Kidney (tissue), 14 donors: ENCODE results near the gene SLC17A6. TPM values are rescaled to one million over a fixed set of nuclear protein-coding genes. Genes with fewer than 3 reads are reported as not detected.

Experiments used
- DNase-seq, 5 donors: peaks; one replicate each; pipeline ENCODE4 v3.0.0-alpha.2; 2013 to 2020
- FAIRE-seq: peaks from 2 replicates; lab custom pipeline; 2012; peaks lifted over from hg19 to GRCh38; lab: Jason Lieb, UNC
- H3K27ac ChIP-seq, 2 donors: one replicate each; pipeline ENCODE4 v1.7.0; 2013; ENCODE audit warnings: low read depth in 2 of 2, low read length in 2 of 2, inconsistent platforms in 1 of 2
- H3K27me3 ChIP-seq: one replicate; pipeline ENCODE4 v1.7.1; 2013; ENCODE audit warnings: low read length, inconsistent platforms; ENCODE audit not compliant: control insufficient read depth, insufficient read depth
- H3K36me3 ChIP-seq, 3 donors: one replicate each; pipeline versions ENCODE4 v1.7.0 to v1.7.1; 2013; ENCODE audit warnings: low read length in 3 of 3, control low read depth in 1 of 3, inconsistent platforms in 1 of 3; ENCODE audit not compliant: insufficient read depth in 3 of 3, control insufficient read depth in 2 of 3
- H3K4me1 ChIP-seq, 3 donors: one replicate each; pipeline versions ENCODE4 v1.7.0 to v1.7.1; 2013; ENCODE audit warnings: low read length in 3 of 3, inconsistent platforms in 1 of 3, low read depth in 1 of 3; ENCODE audit not compliant: control insufficient read depth in 2 of 3, insufficient read depth in 2 of 3
- H3K4me3 ChIP-seq, 3 donors: one replicate each; pipeline versions ENCODE4 v1.7.0 to v1.8.1; 2013; ENCODE audit warnings: low read length in 3 of 3, control low read depth in 1 of 3, inconsistent platforms in 1 of 3
- H3K9ac ChIP-seq, 3 donors: one replicate each; pipeline versions ENCODE4 v1.7.0 to v1.7.1; 2013; ENCODE audit warnings: low read length in 3 of 3, control low read depth in 1 of 3, inconsistent platforms in 1 of 3
- H3K9me3 ChIP-seq, 3 donors: one replicate each; pipeline versions ENCODE4 v1.7.0 to v1.7.1; 2013; ENCODE audit warnings: low read length in 3 of 3, control low read depth in 1 of 3, inconsistent platforms in 1 of 3; ENCODE audit not compliant: control insufficient read depth in 2 of 3, insufficient read depth in 1 of 3
- CTCF ChIP-seq: IDR thresholded peaks from 3 replicates; pipeline ENCODE4 v1.5.1; 2012; ENCODE audit warnings: mild to moderate bottlenecking, moderate library complexity, borderline replicate concordance; ENCODE audit not compliant: insufficient read depth; ENCODE audit errors: extremely low read depth
- intact Hi-C: fragments of 100-400 bp; cut with DNase I; formaldehyde crosslinking; loops from one replicate; pipeline ENCODE4 v1.11.1; 2022
- polyA plus RNA-seq: library from polyadenylated mRNA; stranded (reverse); fragments of 350-450 nt; fragmentation: Illumina TruSeq; extraction: RNeasy Lipid Tissue Mini Kit (QIAGEN cat#74804); gene quantifications from one replicate; pipeline ENCODE4 v1.2.3, GENCODE V29; 2014; ENCODE audit warnings: low read depth, low replicate concordance; ENCODE audit not compliant: insufficient read depth
- total RNA-seq: library from RNA; stranded (reverse); fragmentation: NEBNext Ultra II Directional; extraction: Animal tissue kit (Norgen Biotek cat#: 25700); gene quantifications from one replicate; pipeline ENCODE4 v1.2.1, GENCODE V29; 2021
- donor health status: control.
- donor health status: control.
- donor health status: control.
- donor health status: control.
- donor health status: control.
- donor health status: DM: yes; HTN: yes; CAD: no.
- donor health status: Normal renal cell carcinoma (clear cell type).

The SLC17A6 gene
- total and polyA plus RNA-seq, 2 donors from 2014 or later = not detected

DNA sequence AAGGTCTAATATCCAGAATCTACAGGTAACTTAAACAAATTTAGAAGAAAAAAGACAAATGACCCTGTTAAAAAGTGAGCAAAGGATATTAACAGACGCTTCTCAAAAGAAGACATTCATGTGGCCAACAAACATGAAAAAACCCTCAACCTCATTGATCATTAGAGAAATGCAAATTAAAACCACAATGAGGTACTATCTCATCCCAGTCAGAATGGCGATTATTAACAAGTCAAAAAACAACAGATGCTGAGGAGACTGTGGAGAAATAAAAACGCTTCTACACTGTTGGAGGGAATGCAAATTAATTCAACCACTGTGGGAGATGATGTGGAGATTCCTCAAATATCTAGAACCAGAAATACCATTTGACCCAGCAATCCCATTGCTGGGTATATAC is 67.2 kb downstream of the SLC17A6 start:
- FAIRE-seq (no peak), DNase-seq (no peak)
- TF ChIP-seq CTCF = no peak
- Histone ChIP-seq H3K27ac (no peak overlapping the region), H3K27me3 (no peaks in the 10 kb centered on the region), H3K36me3 (no peaks in the 10 kb centered on the region), H3K4me3 (no peak overlapping the region), H3K9ac (no peak overlapping the region), H3K9me3 (no peaks in the 10 kb centered on the region), H3K4me1 (no peaks in the 10 kb centered on the region)
- intact Hi-C loops = no loop called here

GRCh38 chr11:22407267-22407666 is 69.1 kb downstream of the SLC17A6 start:
- DNase-seq = no peak
- H3K27ac ChIP-seq = no peak overlapping the region
- FAIRE-seq = no peak
- H3K4me3 ChIP-seq = no peak overlapping the region
- H3K36me3 ChIP-seq = no peaks in the 10 kb centered on the region
- no peak overlapping the region for H3K9ac ChIP-seq
- no peaks in the 10 kb centered on the region for H3K9me3 ChIP-seq
- no peak for TF ChIP-seq CTCF
- H3K27me3 ChIP-seq = no peaks in the 10 kb centered on the region
- no peaks in the 10 kb centered on the region for H3K4me1 ChIP-seq
- intact Hi-C loops = no loop called here

DNA sequence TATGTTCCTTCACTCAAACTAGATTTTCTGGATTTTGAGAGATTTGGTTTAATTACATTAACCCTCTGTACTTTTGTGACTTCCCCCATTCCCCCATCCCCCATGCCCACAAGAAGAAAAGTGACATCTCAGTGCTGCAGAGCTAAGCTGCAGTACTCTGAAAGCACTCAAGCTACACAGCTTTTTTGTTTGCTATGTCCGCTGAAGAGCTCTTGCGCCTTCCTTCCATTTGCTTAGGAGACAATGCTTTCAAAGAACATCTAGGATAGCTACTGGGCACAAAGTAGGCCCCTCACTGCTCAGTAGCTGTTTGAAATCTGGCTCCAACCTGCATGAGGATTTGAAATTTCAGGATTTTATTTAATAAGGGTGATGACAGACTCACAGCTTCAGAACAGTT is 69.7 kb downstream of the SLC17A6 start:
- no peaks in the 10 kb centered on the region for H3K4me1 ChIP-seq
- no peaks in the 10 kb centered on the region for H3K27me3 ChIP-seq
- no peak overlapping the region for H3K9ac ChIP-seq
- H3K27ac ChIP-seq = no peak overlapping the region
- intact Hi-C loops = no loop called here
- H3K9me3 ChIP-seq = no peaks in the 10 kb centered on the region
- FAIRE-seq = no peak
- H3K4me3 ChIP-seq = no peak overlapping the region
- no peak for TF ChIP-seq CTCF
- no peak for DNase-seq
- H3K36me3 ChIP-seq = no peaks in the 10 kb centered on the region

DNA sequence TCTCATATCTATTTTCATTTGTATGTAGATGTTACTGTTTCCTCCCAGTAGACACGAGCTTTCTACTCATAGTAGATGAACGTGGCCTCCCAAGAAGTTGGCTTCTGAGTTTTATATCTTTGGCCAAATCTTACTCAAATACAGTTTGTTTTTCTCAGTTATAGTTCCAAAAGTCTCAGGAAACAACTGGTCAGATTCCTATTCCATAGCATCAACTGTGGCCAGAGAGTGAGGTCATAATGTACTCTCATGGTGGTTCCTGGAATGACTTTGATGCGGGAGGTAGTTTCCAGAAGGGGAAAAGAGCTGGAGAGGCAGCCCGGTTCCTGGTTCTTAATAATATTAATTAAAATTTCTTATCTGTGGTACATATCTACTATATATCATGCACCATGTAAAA is 77.3 kb downstream of the SLC17A6 start:
- no peaks in the 10 kb centered on the region for H3K27me3 ChIP-seq
- no peaks in the 10 kb centered on the region for H3K4me1 ChIP-seq
- H3K4me3 ChIP-seq = no peak overlapping the region
- H3K36me3 ChIP-seq = no peaks in the 10 kb centered on the region
- no peaks in the 10 kb centered on the region for H3K9me3 ChIP-seq
- no peak for DNase-seq
- FAIRE-seq = no peak
- no peak for TF ChIP-seq CTCF
- no peak overlapping the region for H3K27ac ChIP-seq
- intact Hi-C loops = no loop called here
- H3K9ac ChIP-seq = no peak overlapping the region
